GM12874 (cell line): Measurements from ENCODE around the gene FOXQ1.

Source experiments
- CTCF ChIP-seq: IDR thresholded peaks from 2 replicates; pipeline ENCODE4 v1.5.1; 2011; ENCODE audit warnings: low read depth, mild to moderate bottlenecking, control low read depth, low read length, moderate library complexity; ENCODE audit not compliant: insufficient read depth

The FOXQ1 gene

GRCh38 chr6:1283501-1283900 is 28.4 kb upstream of the FOXQ1 start:
- no peak for TF ChIP-seq CTCF

GRCh38 chr6:1285556-1285955 is 26.3 kb upstream of the FOXQ1 start:
- TF ChIP-seq CTCF = no peak

- TF ChIP-seq CTCF = no peak
Observed at GRCh38 chr6:1285956-1286355, 25.9 kb upstream of the FOXQ1 start.

GRCh38 chr6:1287103-1287591 is 24.8 kb upstream of the FOXQ1 start:
- no peak for TF ChIP-seq CTCF

- no peak for TF ChIP-seq CTCF
Observed at GRCh38 chr6:1290086-1290485, 21.8 kb upstream of the FOXQ1 start.

- TF ChIP-seq CTCF = no peak
Observed at GRCh38 chr6:1290805-1291204, 21.1 kb upstream of the FOXQ1 start.

GRCh38 chr6:1291381-1291780 is 20.5 kb upstream of the FOXQ1 start:
- no peak for TF ChIP-seq CTCF

GRCh38 chr6:1295420-1295819 is 16.5 kb upstream of the FOXQ1 start:
- no peak for TF ChIP-seq CTCF
